ENCODE data around the gene HTATSF1.

- TF ChIP-seq CTCF (IDR thresholded peaks at IDR 0.05) (no peak), POLR2A (IDR thresholded peaks at IDR 0.05) (no peak)
Observed at GRCh38 chrX:136528645-136529315, 31.4 kb downstream of the HTATSF1 start.

Data from breast epithelium (tissue), 3 donors.